Stimulated activated CD4-positive, alpha-beta T cell treated with anti-CD3 and anti-CD28 coated beads, Interleukin-2, amount 100 ng/mL, for 48 hours (primary cell): ENCODE measurements around the gene C20orf141.
"Not testable (repeated sequence)": the region's sequence is repeated elsewhere in the genome, so short reads cannot be mapped to it uniquely, and the experiment has no call there.

Source experiments
- DNase-seq, 2 donors: peaks; one replicate each; pipeline ENCODE4 v3.0.0-alpha.2; 2020

C20orf141 gene

DNA sequence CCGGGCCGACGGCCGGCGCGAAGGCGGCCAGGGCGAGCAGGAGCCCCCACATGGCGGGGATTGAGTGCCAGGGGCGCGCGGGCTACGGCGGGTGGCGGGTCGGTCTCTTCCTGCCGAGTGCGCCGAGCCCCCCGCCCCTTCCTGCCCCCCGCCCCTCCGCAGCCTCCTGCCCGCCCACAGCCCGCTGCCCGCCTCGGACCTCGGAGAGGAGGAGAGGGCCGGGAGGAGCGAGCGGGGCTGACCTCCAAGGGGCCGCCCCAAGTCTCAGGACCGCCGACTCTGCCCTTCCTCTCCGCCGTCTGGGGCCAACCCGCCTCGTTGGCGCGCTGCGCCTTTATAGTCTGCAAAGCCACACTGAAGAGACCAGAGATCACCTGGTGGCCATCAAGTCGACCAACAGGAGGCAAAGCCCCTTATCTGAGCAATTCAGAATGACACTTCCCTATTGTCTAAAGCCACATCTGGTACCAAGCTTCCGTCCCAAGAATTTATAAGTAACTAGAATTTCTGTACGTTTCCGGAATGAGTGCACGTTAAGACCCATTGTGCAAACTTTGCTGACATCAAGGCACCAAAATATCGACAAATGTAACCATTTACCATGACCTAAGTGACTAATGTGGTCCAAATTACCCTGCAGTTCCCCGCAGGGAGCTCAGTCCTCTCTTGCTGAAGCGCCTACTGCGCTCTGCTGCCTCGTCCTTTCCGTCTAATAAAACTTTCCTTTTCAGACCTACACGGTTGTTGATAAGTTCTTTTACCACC is 14.1 kb upstream of the C20orf141 start, which contains the start of gene CPXM1:
TSS of gene CPXM1 (minus strand) at position 107 of the 765 bp plus-strand sequence. CDS start at position 52, 55 bp downstream.
- DNase-seq = no peak

- no peak for DNase-seq
Measured at GRCh38 chr20:2801286-2801728, 13.5 kb upstream of the C20orf141 start.

DNA sequence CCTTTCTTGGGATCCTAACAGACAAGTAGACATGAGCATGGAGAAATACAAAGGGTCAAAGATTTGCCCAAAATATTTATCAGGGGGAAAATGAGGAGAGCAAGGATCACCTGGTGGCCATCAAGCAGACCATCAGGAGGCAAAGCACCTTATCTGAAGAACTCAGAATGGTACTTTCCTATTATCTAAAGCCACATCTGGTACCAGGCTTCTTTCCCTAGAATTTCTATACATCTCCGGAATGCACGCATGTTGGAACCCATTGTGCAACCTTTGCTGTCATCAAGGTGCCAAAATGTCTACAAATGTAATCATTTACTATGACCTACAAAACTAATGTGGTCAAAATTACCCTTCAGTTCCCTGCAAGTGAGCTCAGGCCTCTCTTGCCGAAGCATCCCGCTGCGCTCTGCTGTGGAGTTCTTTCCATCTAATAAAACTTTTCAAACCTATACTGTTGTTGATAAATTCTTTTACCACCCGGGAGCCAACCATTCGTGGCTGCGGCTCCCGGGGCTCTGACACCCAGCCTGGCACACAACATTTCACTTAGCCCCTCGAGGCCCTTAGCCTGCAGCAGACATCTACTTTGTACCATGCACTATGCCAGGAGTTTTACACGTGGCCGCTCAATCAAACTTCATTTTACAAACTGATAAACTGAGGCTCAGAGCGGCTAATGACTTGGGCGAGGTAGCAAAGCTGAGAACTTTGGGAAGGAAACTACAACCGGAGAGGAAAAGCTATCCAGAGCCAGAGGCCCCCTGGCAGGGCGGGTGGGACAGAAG is 10.6 kb upstream of the C20orf141 start:
- no peak for DNase-seq

- DNase-seq = no peak
Measured at GRCh38 chr20:2804852-2805688, 9.7 kb upstream of the C20orf141 start.

DNA sequence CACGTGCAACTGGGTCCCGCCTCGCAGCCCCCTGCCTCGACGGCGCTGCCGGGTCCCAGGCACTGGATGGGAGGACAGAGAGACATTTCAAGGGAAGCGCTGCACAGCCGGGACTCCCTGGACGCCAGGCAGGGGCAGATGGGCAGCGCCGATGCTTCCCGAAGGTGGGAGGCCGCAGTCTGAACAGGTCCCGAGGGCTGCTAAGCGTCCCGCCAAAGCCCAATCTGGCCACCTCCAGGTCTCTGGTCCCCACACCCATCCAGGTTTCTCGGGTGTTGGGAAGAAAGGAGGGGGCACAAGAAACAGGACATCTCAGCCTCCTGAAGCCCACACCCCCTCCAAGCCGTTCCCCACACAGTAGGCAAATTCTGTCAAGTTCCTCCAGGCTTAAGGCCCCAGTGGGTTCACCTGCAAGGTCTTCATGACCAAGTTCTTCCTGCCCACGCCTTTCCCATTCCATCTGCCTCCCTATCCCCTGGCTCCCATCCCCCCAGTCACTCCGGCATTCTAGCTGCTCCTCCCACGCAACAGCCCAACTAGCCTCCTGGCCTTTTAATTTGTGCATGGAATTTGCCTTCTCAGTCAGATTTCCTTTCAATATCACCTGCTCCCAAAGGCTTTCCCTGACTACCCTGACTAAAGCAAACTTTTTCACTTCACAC is 9.0 kb upstream of the C20orf141 start:
- no peak for DNase-seq

DNA sequence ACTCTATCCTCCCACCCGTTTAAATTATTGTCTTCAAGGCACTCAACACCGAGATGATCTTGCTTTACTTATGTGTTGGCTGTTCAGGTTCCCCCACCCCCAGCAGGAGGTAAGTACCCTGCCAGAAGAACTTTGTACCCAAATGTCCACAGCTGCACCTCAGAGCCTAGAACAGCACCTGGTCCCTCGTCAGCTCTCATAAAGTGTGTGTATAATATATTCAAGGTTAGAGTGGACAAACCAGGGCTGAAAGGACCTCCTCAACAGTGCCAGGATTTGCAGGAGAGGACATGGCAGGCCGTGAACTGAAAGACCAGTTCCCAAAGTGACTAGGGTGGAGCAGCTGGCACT is 8.5 kb upstream of the C20orf141 start:
- no peak for DNase-seq

DNA sequence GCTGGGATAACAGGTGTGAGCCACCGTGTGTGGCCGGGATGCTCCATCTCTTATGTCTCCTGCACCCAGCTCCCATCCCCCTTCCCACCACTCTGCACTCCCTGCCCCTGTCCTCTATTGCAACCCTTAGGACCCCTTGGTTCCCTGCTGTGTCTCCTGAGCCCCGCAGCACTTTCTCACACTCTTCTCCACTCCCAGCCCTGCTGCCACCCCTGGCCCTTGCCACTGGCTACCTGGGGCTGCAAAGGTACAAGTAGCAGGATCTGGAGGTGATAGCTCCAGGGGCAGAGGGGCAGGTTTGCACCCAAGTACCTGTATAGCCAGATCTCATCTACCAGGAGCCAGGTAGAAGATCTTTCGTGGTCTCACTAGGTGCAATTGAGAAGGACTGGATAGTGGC is 7.8 kb upstream of the C20orf141 start:
- DNase-seq = no peak

DNA sequence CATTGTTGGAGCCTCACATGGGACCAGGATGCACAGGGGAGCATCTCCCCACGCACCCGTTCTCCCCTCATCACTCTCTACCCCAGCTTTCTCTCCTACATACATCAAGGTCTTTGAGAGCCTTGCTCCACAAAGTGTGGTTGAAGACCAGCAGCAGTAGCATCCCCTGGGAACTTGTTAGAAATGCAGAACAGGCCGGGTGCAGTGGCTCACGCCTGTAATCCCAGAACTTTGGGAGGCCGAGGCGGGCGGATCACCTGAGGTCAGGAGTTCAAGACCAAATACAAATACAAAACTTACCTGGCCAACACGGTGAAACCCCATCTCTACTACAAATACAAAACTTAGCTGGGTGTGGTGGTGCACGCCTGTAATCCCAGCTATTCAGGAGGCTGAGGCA is 6.9 kb upstream of the C20orf141 start:
- DNase-seq = not testable (repeated sequence)

GRCh38 chr20:2809690-2810089 is 5.1 kb upstream of the C20orf141 start:
- no peak for DNase-seq

DNA sequence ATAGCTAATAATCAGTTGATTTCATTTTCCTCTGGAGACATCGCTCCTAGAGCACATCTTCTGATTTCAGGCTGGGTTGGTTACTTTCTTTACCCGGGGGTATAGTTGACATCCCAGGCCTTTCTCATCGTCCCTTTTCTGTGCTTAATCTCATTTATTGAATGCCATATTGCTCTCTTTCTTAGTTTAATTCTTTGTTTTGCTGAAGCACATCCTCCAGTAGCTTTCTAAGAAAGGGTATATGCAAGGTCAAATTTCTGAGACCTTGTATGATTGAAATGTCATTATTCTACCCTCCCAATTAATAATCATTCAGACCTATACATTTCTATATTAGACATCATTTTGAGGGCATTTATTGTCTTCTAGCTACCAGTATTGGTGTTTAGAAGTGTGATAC is 2.6 kb upstream of the C20orf141 start:
- DNase-seq = no peak

DNA sequence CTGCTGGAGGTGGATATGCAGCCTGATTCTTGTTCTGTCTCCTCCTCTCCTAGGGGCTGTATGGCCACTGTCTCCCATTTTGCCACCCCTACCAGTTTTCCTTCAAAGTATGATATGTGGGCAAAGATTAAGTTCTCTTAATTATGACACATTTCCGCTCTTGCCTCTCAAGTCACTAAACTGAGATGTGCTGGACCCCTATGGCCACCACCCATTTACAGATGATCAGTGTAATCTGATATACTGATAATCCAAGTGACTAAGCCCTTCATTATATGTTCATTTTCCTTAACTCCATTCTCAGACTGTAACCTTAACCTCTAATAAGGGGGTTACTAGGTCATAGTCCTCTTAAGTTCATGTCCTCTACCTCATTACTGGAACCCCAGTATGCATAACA is 711 bp upstream of the C20orf141 start:
- no peak for DNase-seq

GRCh38 chr20:2815242-2815900 is 584 bp downstream of the C20orf141 start:
- no peak for DNase-seq

DNA sequence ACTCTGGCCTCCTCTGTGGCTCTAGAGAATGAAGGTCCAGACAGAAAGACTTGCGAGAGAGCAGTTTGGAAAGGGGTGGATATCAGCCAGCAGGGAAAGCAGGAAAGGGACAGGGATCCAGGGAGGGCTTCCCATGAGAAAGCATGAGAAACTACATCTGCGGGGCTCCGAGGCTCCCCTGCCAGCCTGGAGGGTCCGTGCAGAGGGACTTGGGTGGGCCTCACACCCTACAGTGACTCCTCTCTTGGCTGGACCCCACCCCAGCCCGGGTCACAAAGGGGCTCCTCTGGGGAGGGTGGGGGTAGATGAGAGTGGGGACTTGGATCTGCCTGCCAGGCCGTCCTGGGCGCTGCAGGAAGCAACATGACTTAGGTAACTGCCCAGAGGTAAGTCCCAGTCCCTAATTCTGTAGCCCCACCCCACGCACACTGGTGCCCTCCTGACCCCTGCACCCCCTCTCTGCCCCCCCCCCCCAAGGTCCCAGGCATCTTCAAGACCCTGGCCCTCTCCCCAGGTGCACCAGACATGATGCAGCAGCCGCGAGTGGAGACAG is 1.3 kb downstream of the C20orf141 start, which contains the start of gene TMEM239:
TSS of gene TMEM239 (plus strand) at position 335 of the 553 bp plus-strand sequence. CDS start at position 526, 191 bp downstream.
- no peak for DNase-seq

- no peak for DNase-seq
Measured at GRCh38 chr20:2816583-2817340, 2.0 kb downstream of the C20orf141 start.

- DNase-seq = no peak
Measured at GRCh38 chr20:2817341-2817726, 2.5 kb downstream of the C20orf141 start.

DNA sequence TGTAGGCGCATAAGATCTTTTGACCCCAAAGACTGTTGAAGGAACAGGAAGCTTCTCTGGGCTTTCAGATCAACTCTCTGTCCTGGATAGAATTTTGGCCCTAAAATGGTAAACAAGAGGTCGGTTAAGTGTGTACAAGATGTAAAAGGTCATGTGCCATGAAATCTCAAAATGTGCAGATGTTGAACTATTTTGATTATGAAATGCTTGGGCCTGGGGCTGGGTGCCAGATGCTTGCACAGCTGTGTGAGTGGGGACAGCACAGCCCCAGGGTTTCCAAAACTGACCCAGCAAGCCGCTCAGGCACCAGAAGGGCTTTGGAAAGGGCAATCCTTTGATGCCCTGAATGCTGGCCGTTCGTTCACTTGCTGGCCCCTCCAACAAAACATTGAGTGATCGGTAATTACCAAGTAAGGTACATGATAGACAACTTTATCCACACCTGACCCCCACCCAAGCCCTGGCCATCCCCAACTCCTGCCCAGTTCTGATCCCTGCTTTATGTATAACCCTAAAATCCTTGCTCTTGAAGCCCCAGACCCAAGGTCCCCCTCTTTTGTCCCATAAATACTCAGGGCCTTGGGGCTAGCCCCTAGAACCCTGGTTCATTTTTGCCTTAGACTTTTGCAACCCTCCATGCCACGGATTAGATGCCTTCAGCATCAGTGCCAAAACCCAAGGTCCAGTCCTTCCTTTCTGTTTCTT is 3.3 kb downstream of the C20orf141 start:
- DNase-seq = no peak

- DNase-seq = no peak
Measured at GRCh38 chr20:2820084-2820895, 5.5 kb downstream of the C20orf141 start.

- DNase-seq = no peak
Measured at GRCh38 chr20:2820896-2821869, 6.4 kb downstream of the C20orf141 start.
